IMR-90 (cell line): Measurements from ENCODE around the gene DAG1. TPM values are rescaled to one million over a fixed set of nuclear protein-coding genes. Genes with fewer than 3 reads are reported as not detected.

Source experiments
- ATAC-seq: fragments of 200-7000 bp; cut with Tn5 transposase; 2 replicates; pipeline ENCODE4 v1.9.1; 2020; ENCODE audit warnings: low read depth, mild to moderate bottlenecking, moderate library complexity
- BruUV-seq: library from RNA; stranded (reverse); fragments of 400-500 nt; replicated peaks from 2 replicates; lab custom pipeline; 2021; lab: Mats Ljungman, UMichigan
- CTCF ChIA-PET: fragments of 300-600 bp; formaldehyde crosslinking; extraction: SDS; loops from one replicate; lab custom pipeline; 2021; ENCODE audit warnings: antibody characterized with exemption; lab: Yijun Ruan, JAX
- POLR2A ChIA-PET: fragments of 300-600 bp; sonication (Branson Sonifier 250); formaldehyde crosslinking; loops from one replicate; lab custom pipeline; 2022; ENCODE audit warnings: antibody characterized with exemption; ENCODE audit not compliant: unreplicated experiment; lab: Charles Lee
- DNase-seq: peaks from one replicate; pipeline ENCODE4 v3.0.0; 2013
- H2AFZ ChIP-seq: replicated peaks from 2 replicates; pipeline ENCODE3; 2013; ENCODE audit warnings: low read length, mild to moderate bottlenecking; ENCODE audit not compliant: poor library complexity
- H2AK5ac ChIP-seq: 2 replicates; pipeline ENCODE4 v1.6.1; 2013; ENCODE audit warnings: low read depth, low read length, inconsistent platforms
- H2AK9ac ChIP-seq: replicated peaks from 2 replicates; pipeline ENCODE3; 2013; ENCODE audit warnings: mild to moderate bottlenecking, low read depth, low read length, moderate library complexity; ENCODE audit not compliant: poor library complexity
- H2BK120ac ChIP-seq: 2 replicates; pipeline ENCODE4 v1.6.1; 2013; ENCODE audit warnings: low read depth, low read length, inconsistent platforms
- H2BK15ac ChIP-seq: 3 replicates; pipeline ENCODE4 v1.6.1; 2013; ENCODE audit warnings: low read depth, low read length, inconsistent platforms
- H2BK20ac ChIP-seq: 2 replicates; pipeline ENCODE4 v1.6.1; 2013; ENCODE audit warnings: low read depth, mild to moderate bottlenecking, inconsistent platforms, low read length, moderate library complexity
- H2BK5ac ChIP-seq: 2 replicates; pipeline ENCODE4 v1.6.1; 2013; ENCODE audit warnings: mild to moderate bottlenecking, low read depth, low read length, inconsistent platforms; ENCODE audit not compliant: poor library complexity, severe bottlenecking
- H3K14ac ChIP-seq: replicated peaks from 2 replicates; pipeline ENCODE4 v1.6.1; 2013; ENCODE audit warnings: low read depth, low read length, inconsistent platforms
- H3K18ac ChIP-seq: 2 replicates; pipeline ENCODE4 v1.6.1; 2013; ENCODE audit warnings: low read depth, low read length, control low read depth
- H3K23ac ChIP-seq: 2 replicates; pipeline ENCODE4 v1.6.1; 2013; ENCODE audit warnings: low read depth, low read length, inconsistent platforms
- H3K27ac ChIP-seq: 2 replicates; pipeline ENCODE4 v1.5.1; 2013; ENCODE audit warnings: mild to moderate bottlenecking, control low read depth, low read length; ENCODE audit not compliant: insufficient read depth
- H3K27me3 ChIP-seq: 2 replicates; pipeline ENCODE4 v1.6.1; 2013; ENCODE audit warnings: low read length; ENCODE audit not compliant: control insufficient read depth, insufficient read depth
- H3K36me3 ChIP-seq: 2 replicates; pipeline ENCODE4 v1.6.1; 2013; ENCODE audit warnings: low read length, mixed read lengths; ENCODE audit not compliant: control insufficient read depth, insufficient read depth
- H3K4ac ChIP-seq: 2 replicates; pipeline ENCODE4 v1.6.1; 2013; ENCODE audit warnings: low read depth, low read length, inconsistent platforms
- H3K4me1 ChIP-seq: 2 replicates; pipeline ENCODE4 v1.6.1; 2013; ENCODE audit warnings: low read length, mixed read lengths; ENCODE audit not compliant: control insufficient read depth, insufficient read depth
- H3K4me2 ChIP-seq: 2 replicates; pipeline ENCODE4 v1.6.1; 2013; ENCODE audit warnings: low read depth, mild to moderate bottlenecking, control low read depth, low read length, moderate library complexity
- H3K4me3 ChIP-seq: 2 replicates; pipeline ENCODE4 v1.5.1; 2013; ENCODE audit warnings: low read depth, mild to moderate bottlenecking, control low read depth, low read length, moderate library complexity; ENCODE audit not compliant: insufficient read depth
- H3K56ac ChIP-seq: 2 replicates; pipeline ENCODE4 v1.6.1; 2013; ENCODE audit warnings: low read length, inconsistent platforms; ENCODE audit not compliant: insufficient read depth; ENCODE audit errors: extremely low read depth
- H3K79me1 ChIP-seq, 2 experiments: 2 replicates each; pipeline ENCODE4 v1.6.1; 2013; ENCODE audit warnings: low read length in 2 of 2, inconsistent platforms in 1 of 2, low read depth in 1 of 2
- H3K9ac ChIP-seq: 2 replicates; pipeline ENCODE4 v1.6.1; 2013; ENCODE audit warnings: low read depth, low read length, control low read depth
- H3K9me1 ChIP-seq: 2 replicates; pipeline ENCODE4 v1.6.1; 2013; ENCODE audit warnings: low read length, inconsistent platforms; ENCODE audit not compliant: insufficient read depth
- H3K9me3 ChIP-seq: 2 replicates; pipeline ENCODE4 v1.6.1; 2013; ENCODE audit warnings: low read length; ENCODE audit not compliant: control insufficient read depth, insufficient read depth
- H4K20me1 ChIP-seq: 2 replicates; pipeline ENCODE4 v1.6.1; 2013; ENCODE audit warnings: low read length, inconsistent platforms; ENCODE audit not compliant: insufficient read depth
- H4K5ac ChIP-seq: 2 replicates; pipeline ENCODE4 v1.6.1; 2013; ENCODE audit warnings: mild to moderate bottlenecking, low read depth, low read length, control low read depth
- H4K8ac ChIP-seq, 2 experiments: 2 replicates each; pipeline ENCODE4 v1.6.1; 2013; ENCODE audit warnings: low read depth in 2 of 2, low read length in 2 of 2, control low read depth in 1 of 2, inconsistent platforms in 1 of 2
- H4K91ac ChIP-seq: 2 replicates; pipeline ENCODE4 v1.6.1; 2013; ENCODE audit warnings: low read depth, low read length, inconsistent platforms; ENCODE audit not compliant: insufficient read depth
- BHLHE40 ChIP-seq: fragments of 150-350 bp; IDR thresholded peaks from 2 replicates; pipeline ENCODE4 v1.6.1; 2016; ENCODE audit warnings: mild to moderate bottlenecking, low read depth, low read length
- CEBPB ChIP-seq: IDR thresholded peaks from 2 replicates; pipeline ENCODE4 v1.6.1; 2012; ENCODE audit warnings: low read depth, low read length, improper control_type of control experiment
- CHD1 ChIP-seq: IDR thresholded peaks from 2 replicates; pipeline ENCODE4 v1.6.1; 2012; ENCODE audit warnings: low read depth, low read length, improper control_type of control experiment
- ELK1 ChIP-seq: fragments of 150-350 bp; IDR thresholded peaks from 2 replicates; pipeline ENCODE4 v1.6.1; 2016; ENCODE audit warnings: low read depth, mild to moderate bottlenecking, low read length, moderate library complexity, borderline replicate concordance
- FOS ChIP-seq: fragments of 150-350 bp; IDR thresholded peaks from 2 replicates; pipeline ENCODE4 v1.6.1; 2016; ENCODE audit warnings: low read depth, low read length
- MAFK ChIP-seq: IDR thresholded peaks from 2 replicates; pipeline ENCODE4 v1.6.1; 2012; ENCODE audit warnings: low read depth, low read length, improper control_type of control experiment
- MAZ ChIP-seq: IDR thresholded peaks from 2 replicates; pipeline ENCODE4 v1.6.1; 2012; ENCODE audit warnings: low read depth, mild to moderate bottlenecking, low read length, improper control_type of control experiment, moderate library complexity, borderline replicate concordance
- MXI1 ChIP-seq: IDR thresholded peaks from 2 replicates; pipeline ENCODE4 v1.6.1; 2012; ENCODE audit warnings: low read depth, mild to moderate bottlenecking, low read length, moderate library complexity, borderline replicate concordance
- NFE2L2 ChIP-seq: fragments of 150-350 bp; IDR thresholded peaks from 2 replicates; pipeline ENCODE4 v1.6.1; 2016; ENCODE audit warnings: low read depth, mild to moderate bottlenecking, low read length
- POLR2A ChIP-seq: IDR thresholded peaks from 2 replicates; pipeline ENCODE4 v1.6.1; 2012; ENCODE audit warnings: mild to moderate bottlenecking, low read depth, low read length
- RAD21 ChIP-seq: IDR thresholded peaks from 2 replicates; pipeline ENCODE4 v1.6.1; 2012; ENCODE audit warnings: low read length, improper control_type of control experiment
- RCOR1 ChIP-seq: IDR thresholded peaks from 2 replicates; pipeline ENCODE4 v1.6.1; 2012; ENCODE audit warnings: mild to moderate bottlenecking, low read length, improper control_type of control experiment; ENCODE audit not compliant: insufficient replicate concordance
- RFX5 ChIP-seq: IDR thresholded peaks from 2 replicates; pipeline ENCODE4 v1.8.0; 2012; ENCODE audit warnings: low read depth, mild to moderate bottlenecking, low read length, moderate library complexity
- SMC3 ChIP-seq: fragments of 150-350 bp; IDR thresholded peaks from 2 replicates; pipeline ENCODE4 v1.6.1; 2016; ENCODE audit warnings: low read depth, mild to moderate bottlenecking, antibody characterized with exemption, low read length, moderate library complexity
- WGBS, 2 experiments: methylation state at CpG; one replicate each; pipeline versions ENCODE4 v1.1.5 to v1.1.7; 2013; ENCODE audit warnings: missing lambda C conversion rate in 2 of 2; ENCODE audit not compliant: insufficient read length in 1 of 2; ENCODE audit errors: extremely low coverage in 2 of 2; 5-methylcytosine and 5-hydroxymethylcytosine counted together
- dilution Hi-C: fragments of 300-500 bp; cut with HindIII; formaldehyde crosslinking; loops from one replicate; pipeline ENCODE4 v1.14.3; 2018; ENCODE audit warnings: low sequenced_read_pairs; ENCODE audit not compliant: unreplicated experiment
- in situ Hi-C: fragments of 300-500 bp; cut with MboI; formaldehyde crosslinking; loops from 3 replicates; pipeline ENCODE4 v1.14.3; 2019; ENCODE audit warnings: low sequenced_read_pairs, inconsistent platforms, mixed read lengths
- intact Hi-C: fragments of 100-400 bp; cut with micrococcal nuclease; formaldehyde crosslinking; loops from 2 replicates; pipeline ENCODE4 v1.10.0; 2022
- polyA plus RNA-seq, 3 experiments: library from polyadenylated mRNA; depleted of rRNA; stranded (reverse); fragments of >200 nt; gene quantifications; 2 replicates each; pipeline ENCODE4 v1.2.3, GENCODE V29; 2012; ENCODE audit warnings: low replicate concordance in 1 of 3
- total RNA-seq: library from RNA; depleted of rRNA; stranded (reverse); fragments of >200 nt; gene quantifications from 2 replicates; pipeline ENCODE4 v1.2.3, GENCODE V29; 2012
- TF ChIP-seq, protein P1 (sequence below): fragments of 150-350 bp; IDR thresholded peaks from 2 replicates; pipeline ENCODE4 v1.6.1; 2017; ENCODE audit warnings: mild to moderate bottlenecking, antibody characterized with exemption, low read length, low read depth
- TF ChIP-seq, protein P2 (sequence below): conservative IDR thresholded peaks from 2 replicates; pipeline ENCODE4 v1.5.1; 2012; ENCODE audit warnings: mild to moderate bottlenecking, low read depth, low read length, improper control_type of control experiment

Gene DAG1
- total and polyA plus RNA-seq, 2 of the 4 experiments (the other 2 are of a cell fraction): 31.0 to 40.2 TPM

- no peak overlapping the region for H2AK5ac ChIP-seq
- H2BK120ac ChIP-seq: no peak overlapping the region
- H3K4me2 ChIP-seq: no peak overlapping the region
- dilution Hi-C loops: no loop called here
- H3K9me3 ChIP-seq: no peaks in the 10 kb centered on the region
- no peak overlapping the region for H3K18ac ChIP-seq
- ChIA-PET CTCF (no interaction called here), POLR2A (no interaction called here)
- no peak overlapping the region for H3K9ac ChIP-seq
- no peak overlapping the region for H3K27ac ChIP-seq
- H3K14ac ChIP-seq: no peak overlapping the region
- in situ Hi-C loops: no loop called here
- H4K8ac ChIP-seq: no peak overlapping the region
- no CpG with 5 or more reads among the region's 3 CpGs for WGBS, 2 experiments
- peaks cover 20% of the 10 kb centered on the region for H3K9me1 ChIP-seq
- ATAC-seq: no peak
- no peak overlapping the region for H2BK20ac ChIP-seq
- H2BK15ac ChIP-seq: no peak overlapping the region
- no peak overlapping the region for H3K56ac ChIP-seq
- no peaks in the 10 kb centered on the region for H3K36me3 ChIP-seq
- peaks cover 22% of the 10 kb centered on the region for H3K4me1 ChIP-seq
- BruUV-seq: no TSS peak
- DNase-seq: no peak
- H3K79me1 ChIP-seq: peaks cover 22 to 51% of the 10 kb centered on the region in 2 experiments
- H4K5ac ChIP-seq: no peak overlapping the region
- H4K20me1 ChIP-seq: no peaks in the 10 kb centered on the region
- H2AK9ac ChIP-seq: no peak overlapping the region
- H2AFZ ChIP-seq: no peak overlapping the region
- H2BK5ac ChIP-seq: no peak overlapping the region
- TF ChIP-seq FOS: no peak
- no peak for TF ChIP-seq RCOR1
- no peak for TF ChIP-seq MXI1
- no peak for TF ChIP-seq RAD21
- TF ChIP-seq, protein P1, sequence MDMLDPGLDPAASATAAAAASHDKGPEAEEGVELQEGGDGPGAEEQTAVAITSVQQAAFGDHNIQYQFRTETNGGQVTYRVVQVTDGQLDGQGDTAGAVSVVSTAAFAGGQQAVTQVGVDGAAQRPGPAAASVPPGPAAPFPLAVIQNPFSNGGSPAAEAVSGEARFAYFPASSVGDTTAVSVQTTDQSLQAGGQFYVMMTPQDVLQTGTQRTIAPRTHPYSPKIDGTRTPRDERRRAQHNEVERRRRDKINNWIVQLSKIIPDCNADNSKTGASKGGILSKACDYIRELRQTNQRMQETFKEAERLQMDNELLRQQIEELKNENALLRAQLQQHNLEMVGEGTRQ: no peak
- no peak for TF ChIP-seq CEBPB
- no peak for TF ChIP-seq ELK1
- TF ChIP-seq, protein P2, sequence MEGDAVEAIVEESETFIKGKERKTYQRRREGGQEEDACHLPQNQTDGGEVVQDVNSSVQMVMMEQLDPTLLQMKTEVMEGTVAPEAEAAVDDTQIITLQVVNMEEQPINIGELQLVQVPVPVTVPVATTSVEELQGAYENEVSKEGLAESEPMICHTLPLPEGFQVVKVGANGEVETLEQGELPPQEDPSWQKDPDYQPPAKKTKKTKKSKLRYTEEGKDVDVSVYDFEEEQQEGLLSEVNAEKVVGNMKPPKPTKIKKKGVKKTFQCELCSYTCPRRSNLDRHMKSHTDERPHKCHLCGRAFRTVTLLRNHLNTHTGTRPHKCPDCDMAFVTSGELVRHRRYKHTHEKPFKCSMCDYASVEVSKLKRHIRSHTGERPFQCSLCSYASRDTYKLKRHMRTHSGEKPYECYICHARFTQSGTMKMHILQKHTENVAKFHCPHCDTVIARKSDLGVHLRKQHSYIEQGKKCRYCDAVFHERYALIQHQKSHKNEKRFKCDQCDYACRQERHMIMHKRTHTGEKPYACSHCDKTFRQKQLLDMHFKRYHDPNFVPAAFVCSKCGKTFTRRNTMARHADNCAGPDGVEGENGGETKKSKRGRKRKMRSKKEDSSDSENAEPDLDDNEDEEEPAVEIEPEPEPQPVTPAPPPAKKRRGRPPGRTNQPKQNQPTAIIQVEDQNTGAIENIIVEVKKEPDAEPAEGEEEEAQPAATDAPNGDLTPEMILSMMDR: no peak
- no peak for TF ChIP-seq MAZ
- TF ChIP-seq BHLHE40: no peak
- TF ChIP-seq NFE2L2: no peak
- TF ChIP-seq CHD1: no peak
- TF ChIP-seq SMC3: no peak
- TF ChIP-seq RFX5: no peak
- TF ChIP-seq MAFK: no peak
- no peak for TF ChIP-seq POLR2A
- H3K4ac ChIP-seq: no peak overlapping the region
- H3K4me3 ChIP-seq: no peak overlapping the region
- intact Hi-C loops: no loop called here
- no peak overlapping the region for H3K23ac ChIP-seq
- H4K91ac ChIP-seq: no peak overlapping the region
- no peaks in the 10 kb centered on the region for H3K27me3 ChIP-seq
Measured at GRCh38 chr3:49498648-49499047, 28.6 kb downstream of the DAG1 start.
